Large intestine (tissue), 3 donors: ENCODE results near the gene MISP. TPM values are rescaled to one million over a fixed set of nuclear protein-coding genes. Genes with fewer than 3 reads are reported as not detected.

Experiments used
- DNase-seq, 2 donors: peaks; one replicate each; pipeline versions ENCODE4 v3.0.0 to v3.0.0-alpha.2; 2013
- H3K27ac ChIP-seq: one replicate; pipeline ENCODE4 v1.5.1; 2013; ENCODE audit warnings: low read length
- H3K27me3 ChIP-seq: 2 replicates; pipeline ENCODE4 v1.6.1; 2013; ENCODE audit warnings: low read length; ENCODE audit not compliant: control insufficient read depth, insufficient read depth
- H3K36me3 ChIP-seq: 2 replicates; pipeline ENCODE4 v1.6.1; 2013; ENCODE audit warnings: low read length; ENCODE audit not compliant: control insufficient read depth, insufficient read depth
- H3K4me1 ChIP-seq: one replicate; pipeline ENCODE4 v1.6.1; 2013; ENCODE audit warnings: low read length; ENCODE audit not compliant: control insufficient read depth, insufficient read depth
- H3K4me3 ChIP-seq: one replicate; pipeline ENCODE4 v1.5.1; 2013; ENCODE audit warnings: low read length
- H3K9me3 ChIP-seq: one replicate; pipeline ENCODE4 v1.6.1; 2013; ENCODE audit warnings: mild to moderate bottlenecking, low read depth, low read length, moderate library complexity; ENCODE audit not compliant: control insufficient read depth
- WGBS: methylation state at CpG from one replicate; pipeline ENCODE4 v1.1.5; 2013; ENCODE audit warnings: low lambda C conversion rate; ENCODE audit not compliant: insufficient coverage; 5-methylcytosine and 5-hydroxymethylcytosine counted together
- polyA plus RNA-seq: library from polyadenylated mRNA; unstranded; fragments of 120-200 nt; gene quantifications from one replicate; pipeline ENCODE4 v1.2.1, GENCODE V29; 2013

MISP gene
- polyA plus RNA-seq, 1 donor = 200 TPM

- WGBS = no CpG with 5 or more reads among the region's 43 CpGs
- Histone ChIP-seq H3K9me3 (peaks cover 46% of the 10 kb centered on the region), H3K4me1 (peaks cover 35% of the 10 kb centered on the region), H3K27ac (no peak overlapping the region), H3K36me3 (no peaks in the 10 kb centered on the region), H3K27me3 (no peaks in the 10 kb centered on the region), H3K4me3 (no peak overlapping the region)
- DNase-seq = no peak
Measured at GRCh38 chr19:746208-746819, 4.6 kb upstream of the MISP start.

GRCh38 chr19:746956-747355 is 4.0 kb upstream of the MISP start:
- no peaks in the 10 kb centered on the region for H3K36me3 ChIP-seq
- WGBS = no CpG with 5 or more reads among the region's 22 CpGs
- H3K27ac ChIP-seq = peak overlapping the region; percentile 21
- H3K4me3 ChIP-seq = no peak overlapping the region
- peaks cover 36% of the 10 kb centered on the region for H3K4me1 ChIP-seq
- peaks cover 47% of the 10 kb centered on the region for H3K9me3 ChIP-seq
- no peaks in the 10 kb centered on the region for H3K27me3 ChIP-seq
- DNase-seq = no peak

DNA sequence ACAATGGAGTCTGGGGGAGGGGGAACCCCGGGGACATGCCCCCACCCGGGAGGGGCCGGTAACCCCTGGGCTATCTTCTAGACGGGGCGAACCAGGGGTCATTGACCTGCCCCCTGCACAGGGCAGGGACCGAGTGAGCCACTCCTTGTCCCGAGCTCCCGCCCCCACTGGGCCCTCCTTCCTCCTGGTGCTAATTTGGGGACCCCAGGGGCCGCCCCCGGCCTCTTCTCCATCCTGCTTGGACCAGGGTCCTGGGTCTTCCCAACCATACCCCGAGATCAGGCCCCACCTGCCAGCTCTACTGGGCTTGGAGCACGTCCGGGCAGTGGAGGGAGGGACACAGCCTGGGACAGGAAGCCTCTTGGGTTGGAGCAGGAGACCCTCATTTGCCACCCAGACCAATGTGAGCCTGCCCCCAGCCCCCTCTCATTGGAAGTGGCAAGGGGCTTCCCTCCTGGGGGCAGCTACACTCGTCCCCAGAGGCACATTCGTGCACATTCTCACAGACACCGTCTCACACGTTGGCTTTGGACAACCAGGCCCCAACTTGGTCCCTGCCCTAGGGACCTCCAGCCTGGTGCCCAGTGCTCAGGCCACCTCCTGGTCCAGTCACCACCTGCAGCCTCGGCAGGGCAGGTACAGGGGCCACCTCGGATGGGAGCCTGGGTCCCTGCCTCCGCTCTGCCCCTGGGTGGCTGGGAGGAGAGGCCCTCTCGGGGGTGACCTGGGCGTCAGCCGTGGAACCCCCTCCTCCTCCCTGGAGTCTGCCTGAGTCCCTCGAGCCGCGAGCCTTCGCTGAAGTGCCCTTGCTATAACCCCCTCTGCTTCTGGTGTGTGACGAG is 3.3 kb upstream of the MISP start:
- no peaks in the 10 kb centered on the region for H3K36me3 ChIP-seq
- H3K4me3 ChIP-seq = peak overlapping the region; percentile 71
- DNase-seq = no peak
- H3K9me3 ChIP-seq = peaks cover 49% of the 10 kb centered on the region
- no CpG with 5 or more reads among the region's 28 CpGs for WGBS
- no peaks in the 10 kb centered on the region for H3K27me3 ChIP-seq
- H3K4me1 ChIP-seq = peaks cover 36% of the 10 kb centered on the region
- peak overlapping the region; percentile 99 for H3K27ac ChIP-seq

DNA sequence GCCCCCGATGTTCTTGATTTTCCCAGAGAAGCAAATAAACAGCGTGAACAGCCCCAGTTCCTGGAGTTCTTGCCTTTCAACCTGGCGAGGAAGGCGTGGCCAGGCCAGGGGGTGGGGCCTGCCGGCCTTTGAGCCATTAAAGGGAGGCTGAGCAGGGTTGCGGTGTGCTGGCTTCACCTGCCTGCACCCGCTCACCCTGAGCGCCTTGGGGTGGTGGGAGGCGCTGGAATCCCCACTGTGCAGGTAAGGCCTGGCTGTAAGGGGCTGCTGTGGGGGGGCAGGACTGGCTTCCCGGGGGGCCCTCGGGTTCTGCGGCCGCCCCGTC is 2.7 kb upstream of the MISP start:
- peak; percentile 88 to 94 for DNase-seq
- Histone ChIP-seq H3K4me3 (peak overlapping the region; percentile 71), H3K36me3 (no peaks in the 10 kb centered on the region), H3K4me1 (peaks cover 35% of the 10 kb centered on the region), H3K27me3 (no peaks in the 10 kb centered on the region), H3K9me3 (peaks cover 49% of the 10 kb centered on the region), H3K27ac (peak overlapping the region; percentile 99)
- WGBS = no CpG with 5 or more reads among the region's 14 CpGs

DNA sequence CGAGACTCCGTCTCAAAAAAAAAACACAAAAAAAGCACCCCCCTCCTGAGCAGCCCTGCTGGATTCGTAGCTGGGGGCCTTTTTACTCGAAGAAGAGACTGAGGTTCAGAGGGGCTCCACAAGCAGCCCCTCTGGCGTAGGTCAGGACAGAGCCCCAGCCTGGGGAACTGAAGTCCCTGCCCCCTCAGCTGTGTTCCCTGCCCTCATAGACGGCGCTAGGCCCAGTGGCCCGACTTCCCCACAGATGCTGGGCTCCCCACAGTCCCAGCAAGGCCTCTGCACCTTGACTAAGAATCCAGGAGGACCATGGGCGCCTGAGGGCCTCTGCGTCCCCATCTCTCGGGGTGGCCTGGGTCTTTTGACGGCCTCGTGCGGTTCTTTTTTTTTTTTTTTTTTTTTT is 1.1 kb upstream of the MISP start:
- Histone ChIP-seq H3K36me3 (peaks cover 6% of the 10 kb centered on the region), H3K27me3 (no peaks in the 10 kb centered on the region), H3K4me3 (peak overlapping the region; percentile 71), H3K4me1 (peaks cover 40% of the 10 kb centered on the region), H3K9me3 (peaks cover 44% of the 10 kb centered on the region), H3K27ac (peak overlapping the region; percentile 99)
- peak in 1 of 2 donors; percentile 54 for DNase-seq
- no CpG with 5 or more reads among the region's 14 CpGs for WGBS

DNA sequence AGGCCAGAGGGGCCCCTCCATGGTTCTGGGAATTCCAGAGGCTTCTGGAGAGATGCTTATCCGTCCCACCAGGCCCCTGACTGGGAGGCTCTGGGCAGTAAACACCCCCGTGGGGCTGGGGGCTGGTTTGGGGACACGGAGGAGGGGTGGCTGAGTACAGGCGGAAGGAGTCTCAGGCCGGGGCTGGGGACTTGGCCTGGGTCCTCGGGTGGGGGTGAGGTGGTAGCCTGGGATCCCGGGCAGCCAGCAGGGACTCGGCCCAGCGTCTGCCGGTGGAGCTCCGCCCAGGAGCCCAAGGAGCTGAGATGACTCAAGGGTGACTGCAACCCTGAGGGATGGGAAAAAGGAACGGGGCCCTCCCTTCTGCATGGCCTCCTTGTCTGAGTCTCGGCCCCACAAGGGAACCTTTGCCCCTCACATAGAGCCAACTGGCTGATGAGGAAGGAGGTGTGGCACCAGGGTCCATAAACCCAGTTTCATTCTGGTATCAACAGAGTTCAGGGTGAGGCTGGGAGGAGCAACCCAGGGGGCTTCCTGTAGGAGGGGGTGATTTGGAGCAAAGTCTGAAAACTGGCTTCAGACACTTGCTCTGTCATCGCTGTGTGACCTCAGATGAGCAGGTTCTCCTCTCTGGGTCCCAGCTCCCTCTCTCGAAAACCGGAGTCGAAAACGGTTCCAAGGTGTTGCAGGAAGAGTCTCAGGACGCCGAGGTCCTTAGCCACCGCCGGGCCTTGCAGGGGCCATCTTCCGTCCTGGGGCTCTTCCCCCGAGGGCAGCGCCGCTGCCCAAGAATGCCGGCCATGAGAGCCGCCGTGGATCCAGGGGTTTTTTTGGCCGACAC is 809 bp downstream of the MISP start:
- H3K4me3 ChIP-seq = peak overlapping the region; percentile 71
- H3K9me3 ChIP-seq = peaks cover 35% of the 10 kb centered on the region
- no CpG with 5 or more reads among the region's 30 CpGs for WGBS
- peaks cover 15% of the 10 kb centered on the region for H3K36me3 ChIP-seq
- H3K27ac ChIP-seq = peak overlapping the region; percentile 99
- peak; percentile 98 to 99 for DNase-seq
- no peaks in the 10 kb centered on the region for H3K27me3 ChIP-seq
- H3K4me1 ChIP-seq = peaks cover 48% of the 10 kb centered on the region

DNA sequence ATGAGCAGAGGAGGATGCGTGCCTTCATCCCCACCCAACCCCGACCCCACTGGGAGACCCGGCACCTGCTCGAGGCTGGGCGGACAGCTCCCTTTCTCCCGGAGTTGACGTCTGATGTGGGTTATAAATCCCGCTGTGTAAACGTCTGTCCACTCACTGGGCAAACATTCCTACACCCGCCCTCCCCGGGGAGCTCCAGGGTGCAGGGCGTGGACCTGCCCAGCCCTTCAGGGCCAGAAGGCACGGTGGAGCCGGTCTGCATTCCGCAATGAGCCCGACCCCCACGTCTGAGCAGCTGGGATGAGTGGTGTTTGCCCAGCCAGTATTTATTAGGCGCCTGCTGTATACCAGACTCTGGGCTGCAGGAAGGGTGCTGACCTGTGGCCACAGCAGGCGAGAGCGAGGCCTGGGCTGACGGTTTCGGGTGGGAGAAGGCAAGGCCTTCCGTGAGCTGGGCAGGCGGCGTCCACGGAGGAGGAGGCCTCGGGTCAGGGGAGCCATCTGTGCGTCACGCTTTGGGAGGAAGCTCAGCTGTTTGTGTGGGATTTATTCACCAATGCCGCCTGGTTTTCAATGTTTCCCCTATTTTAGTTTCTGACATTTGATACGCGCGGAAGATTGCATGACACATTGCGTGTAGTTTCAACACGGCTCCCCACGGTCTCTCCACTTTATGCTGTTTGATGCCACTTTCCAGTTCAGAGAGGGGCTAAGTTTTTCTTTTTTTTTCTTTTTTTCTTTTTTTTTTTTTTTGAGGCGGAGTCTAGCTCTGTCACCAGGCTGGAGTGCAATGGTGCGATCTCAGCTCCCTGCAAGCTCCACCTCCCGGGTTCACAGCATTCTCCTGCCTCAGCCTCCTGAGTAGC is 2.0 kb downstream of the MISP start:
- peak overlapping the region; percentile 71 for H3K4me3 ChIP-seq
- DNase-seq = peak; percentile 98 to 99
- H3K9me3 ChIP-seq = peaks cover 35% of the 10 kb centered on the region
- peaks cover 40% of the 10 kb centered on the region for H3K4me1 ChIP-seq
- 0% methylated on average over 2 of the region's 39 CpGs for WGBS
- H3K27ac ChIP-seq = peak overlapping the region; percentile 99
- H3K36me3 ChIP-seq = peaks cover 27% of the 10 kb centered on the region
- H3K27me3 ChIP-seq = no peaks in the 10 kb centered on the region

- no peak for DNase-seq
- H3K27ac ChIP-seq = peak overlapping the region; percentile 99
- peaks cover 37% of the 10 kb centered on the region for H3K36me3 ChIP-seq
Measured at GRCh38 chr19:754530-754929, 3.6 kb downstream of the MISP start.

DNA sequence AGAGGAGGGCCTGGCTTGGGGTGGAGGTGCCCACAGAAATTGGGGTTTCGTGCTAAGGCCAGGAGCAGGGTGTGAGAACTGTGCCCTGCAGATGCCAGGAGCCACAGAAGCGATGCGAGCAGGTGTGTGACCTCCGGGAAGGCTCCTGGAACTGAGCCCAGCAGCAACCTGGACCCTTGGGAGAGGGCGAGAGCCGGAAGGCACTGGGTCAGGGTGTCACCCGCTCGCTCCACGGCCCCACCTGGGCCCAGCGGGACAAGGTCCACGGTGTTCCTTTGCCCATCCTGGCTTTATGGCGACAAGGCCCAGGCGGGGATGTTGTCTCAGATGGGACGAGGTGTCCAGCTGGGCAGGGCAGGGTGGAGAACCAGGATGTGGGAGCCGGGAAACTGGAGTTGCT is 4.2 kb downstream of the MISP start:
- no peaks in the 10 kb centered on the region for H3K27me3 ChIP-seq
- peak; percentile 73 to 86 for DNase-seq
- WGBS = no CpG with 5 or more reads among the region's 15 CpGs
- H3K27ac ChIP-seq = peak overlapping the region; percentile 99
- no peak overlapping the region for H3K4me3 ChIP-seq
- peaks cover 27% of the 10 kb centered on the region for H3K9me3 ChIP-seq
- H3K36me3 ChIP-seq = peaks cover 42% of the 10 kb centered on the region
- H3K4me1 ChIP-seq = peaks cover 38% of the 10 kb centered on the region

More at GRCh38 chr19:754530-754929, 3.6 kb downstream of the MISP start:
- Histone ChIP-seq H3K27me3 (no peaks in the 10 kb centered on the region), H3K4me3 (peak overlapping the region; percentile 1), H3K9me3 (peaks cover 31% of the 10 kb centered on the region), H3K4me1 (peaks cover 38% of the 10 kb centered on the region)
- WGBS = no CpG with 5 or more reads among the region's 9 CpGs
